Measurements from ENCODE around the gene MYO5B.
"Not testable (repeated sequence)": the region's sequence is repeated elsewhere in the genome, so short reads cannot be mapped to it uniquely, and the experiment has no call there.

The MYO5B gene

DNA sequence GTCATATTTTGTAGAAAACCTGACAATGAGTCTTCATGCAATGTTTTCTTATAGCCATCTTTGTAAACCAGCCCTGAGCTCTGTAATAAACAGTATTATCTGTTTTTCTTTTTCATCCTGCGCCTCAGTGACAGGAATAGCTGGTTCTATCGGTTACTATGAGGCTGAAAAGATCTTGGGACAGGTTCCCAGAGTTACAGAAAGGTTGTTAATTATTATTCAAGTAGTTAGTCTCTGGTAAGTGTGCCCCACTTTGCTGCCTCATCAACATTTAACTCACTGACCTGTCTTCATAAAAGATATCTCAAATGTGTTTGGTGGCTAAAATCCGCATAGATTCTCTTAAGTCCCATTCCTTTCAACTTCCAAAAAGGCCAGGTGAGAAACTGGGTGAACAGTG lies 400.2 kb downstream of the MYO5B start:
- no peaks in the 10 kb centered on the region for H3K79me1 ChIP-seq (ENCODE audit: low read depth, low read length)
- H3K23ac ChIP-seq (ENCODE audit: low read depth, low read length, poor library complexity) = no peak overlapping the region
- no peak overlapping the region for H4K8ac ChIP-seq (ENCODE audit: low read depth, low read length)
- H2BK15ac ChIP-seq (ENCODE audit: low read length) = no peak overlapping the region
- no peaks in the 10 kb centered on the region for H3K27me3 ChIP-seq (ENCODE audit: control insufficient read depth in 3 of 3, insufficient read depth in 3 of 3, low read depth in 1 of 3, low read length in 3 of 3)
- H2BK120ac ChIP-seq (ENCODE audit: low read depth, low read length) = no peak overlapping the region
- no peak overlapping the region for H3K9ac ChIP-seq (ENCODE audit: low read depth, low read length, poor library complexity)
- WGBS, 2 donors (ENCODE audit: extremely low coverage in 2 of 2, insufficient read length in 2 of 2, insufficient replicate concordance in 1 of 2) = no CpG with 5 or more reads among the region's 3 CpGs
- no peak overlapping the region for H4K91ac ChIP-seq (ENCODE audit: low read depth, low read length, poor library complexity)
- H3K27ac ChIP-seq (replicated peaks; ENCODE audit: low read length) = no peak overlapping the region
- no peak overlapping the region for H2BK5ac ChIP-seq (ENCODE audit: low read length)
- no peak overlapping the region for H2AK5ac ChIP-seq (ENCODE audit: low read depth, low read length)
- no peak overlapping the region for H2BK12ac ChIP-seq (ENCODE audit: low read length)
- no peaks in the 10 kb centered on the region for H3K4me1 ChIP-seq (ENCODE audit: control insufficient read depth in 2 of 2, insufficient read depth in 1 of 2, low read depth in 1 of 2, low read length in 2 of 2)
- no peak overlapping the region for H2AFZ ChIP-seq (ENCODE audit: low read length)
- no peak overlapping the region for H3K4me3 ChIP-seq (ENCODE audit: low read length in 2 of 2)
- H3K36me3 ChIP-seq (replicated peaks in 1 of 2; ENCODE audit: control insufficient read depth in 2 of 2, insufficient read depth in 2 of 2, low read length in 2 of 2) = peaks cover 0 to 93% of the 10 kb centered on the region in 2 donors
- no peak overlapping the region for H3K4ac ChIP-seq (ENCODE audit: low read length)
- H3K14ac ChIP-seq (ENCODE audit: low read length) = no peak overlapping the region
- DNase-seq (ENCODE audit: low spot score) = no peak
- no peaks in the 10 kb centered on the region for H3K9me3 ChIP-seq (replicated peaks in 1 of 2; ENCODE audit: control insufficient read depth in 2 of 2, insufficient read depth in 1 of 2, low read depth in 1 of 2, low read length in 2 of 2)
- H3K4me2 ChIP-seq (ENCODE audit: insufficient read depth, low read length, poor library complexity, severe bottlenecking) = no peak overlapping the region
- H3K18ac ChIP-seq (ENCODE audit: low read length) = no peak overlapping the region

DNA sequence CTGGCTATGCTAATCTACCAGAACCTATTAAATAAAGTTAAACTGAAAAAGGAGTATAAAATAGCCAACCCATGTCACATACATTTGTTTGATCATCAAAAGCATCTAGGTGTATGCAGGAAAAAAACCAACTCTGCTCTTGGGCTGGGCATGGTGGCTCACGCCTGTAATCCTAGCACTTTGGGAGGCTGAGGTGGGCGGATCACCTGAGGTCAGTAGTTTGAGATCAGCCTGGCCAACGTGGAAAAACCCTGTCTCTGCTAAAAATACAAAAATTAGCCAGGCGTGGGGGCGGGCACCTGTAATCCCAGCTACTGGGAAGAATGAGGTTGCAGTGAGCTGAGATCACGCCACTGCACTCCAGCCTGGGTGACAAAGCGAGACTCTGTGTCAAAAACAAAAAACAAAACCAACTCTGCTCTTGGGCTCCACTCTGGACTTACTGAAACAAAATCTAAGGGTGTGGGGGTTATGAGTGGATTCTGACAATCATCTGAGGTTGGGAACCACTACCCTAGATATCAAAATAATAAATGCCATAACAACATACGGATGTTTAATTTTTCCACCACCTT lies 405.3 kb downstream of the MYO5B start:
- not testable (repeated sequence) for H2BK12ac ChIP-seq (ENCODE audit: low read length); H2AK5ac ChIP-seq (ENCODE audit: low read depth, low read length); H3K4me3 ChIP-seq (ENCODE audit: low read length in 2 of 2); H3K4me2 ChIP-seq (ENCODE audit: insufficient read depth, low read length, poor library complexity, severe bottlenecking); H3K18ac ChIP-seq (ENCODE audit: low read length); H3K27ac ChIP-seq (replicated peaks; ENCODE audit: low read length); H3K9ac ChIP-seq (ENCODE audit: low read depth, low read length, poor library complexity); DNase-seq (ENCODE audit: low spot score); H3K23ac ChIP-seq (ENCODE audit: low read depth, low read length, poor library complexity); H3K9me3 ChIP-seq (replicated peaks in 1 of 2; ENCODE audit: control insufficient read depth in 2 of 2, insufficient read depth in 1 of 2, low read depth in 1 of 2, low read length in 2 of 2); H3K79me1 ChIP-seq (ENCODE audit: low read depth, low read length); H3K4me1 ChIP-seq (ENCODE audit: control insufficient read depth in 2 of 2, insufficient read depth in 1 of 2, low read depth in 1 of 2, low read length in 2 of 2); H2BK5ac ChIP-seq (ENCODE audit: low read length); H2BK15ac ChIP-seq (ENCODE audit: low read length); H4K91ac ChIP-seq (ENCODE audit: low read depth, low read length, poor library complexity); H2AFZ ChIP-seq (ENCODE audit: low read length); H3K14ac ChIP-seq (ENCODE audit: low read length); H3K4ac ChIP-seq (ENCODE audit: low read length); H2BK120ac ChIP-seq (ENCODE audit: low read depth, low read length); H4K8ac ChIP-seq (ENCODE audit: low read depth, low read length); H3K27me3 ChIP-seq (ENCODE audit: control insufficient read depth in 3 of 3, insufficient read depth in 3 of 3, low read depth in 1 of 3, low read length in 3 of 3)
- no CpG with 5 or more reads among the region's 8 CpGs for WGBS, 2 donors (ENCODE audit: extremely low coverage in 2 of 2, insufficient read length in 2 of 2, insufficient replicate concordance in 1 of 2)
- H3K36me3 ChIP-seq (replicated peaks in 1 of 2; ENCODE audit: control insufficient read depth in 2 of 2, insufficient read depth in 2 of 2, low read length in 2 of 2) = peaks cover 0 to 99% of the 10 kb centered on the region in 2 donors

DNA sequence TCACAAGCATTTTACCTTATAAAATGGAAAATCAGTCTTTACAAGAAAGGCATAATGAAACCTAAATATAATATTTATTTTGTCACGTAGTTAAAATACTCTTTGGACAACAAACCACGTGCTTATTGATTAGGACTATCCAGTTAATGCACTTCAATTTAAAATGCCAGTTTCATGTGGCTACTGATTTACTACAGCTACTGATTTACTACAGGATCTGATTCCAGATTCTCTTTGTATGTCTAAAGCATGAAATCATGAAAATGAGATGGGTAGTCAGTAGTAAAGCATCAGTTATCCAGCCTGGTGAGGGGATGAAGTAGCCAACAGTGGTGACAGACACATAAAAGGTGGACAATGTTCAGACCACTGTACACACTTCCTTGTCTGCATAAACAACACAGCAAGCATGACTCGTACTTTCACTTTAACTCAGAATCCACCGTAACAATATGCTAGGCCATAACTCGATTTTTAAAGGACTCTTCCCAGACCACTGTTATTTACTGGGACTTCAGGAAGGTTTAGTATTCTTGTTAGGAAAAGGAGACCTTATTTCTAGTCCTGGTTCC lies 406.5 kb downstream of the MYO5B start:
- H2BK12ac ChIP-seq (ENCODE audit: low read length) = no peak overlapping the region

DNA sequence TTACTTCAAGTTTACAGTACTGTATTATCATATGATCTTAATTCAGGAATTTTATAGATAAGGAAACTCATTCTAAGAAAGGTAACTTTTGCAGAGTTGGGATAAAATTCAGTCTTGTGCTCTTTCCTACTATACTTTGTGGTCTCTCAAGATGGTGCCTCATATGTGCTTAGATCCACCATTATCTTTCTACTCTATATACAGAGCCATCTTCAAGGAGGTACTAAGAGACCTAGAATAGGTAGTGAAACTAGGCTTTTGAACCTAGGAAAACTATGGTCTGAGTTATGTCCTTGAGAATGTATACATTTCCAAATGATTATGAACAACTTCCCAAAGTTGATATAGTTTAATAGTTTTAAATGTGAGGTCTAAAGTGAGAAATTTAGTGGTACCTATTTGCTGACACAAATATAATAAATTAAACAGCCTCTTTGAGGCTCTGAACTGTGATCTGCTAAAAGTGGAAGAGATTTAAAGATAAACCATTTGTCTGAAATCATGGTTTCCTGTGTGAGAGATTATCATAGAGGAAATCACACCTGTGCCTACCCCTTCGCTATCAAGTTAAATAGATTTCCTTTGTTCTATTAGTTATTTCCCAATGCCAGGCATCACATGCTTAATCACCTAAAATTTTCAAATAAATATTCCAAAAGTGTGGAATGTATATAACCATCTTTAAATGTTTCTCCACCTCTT lies 408.8 kb downstream of the MYO5B start:
- H2BK12ac ChIP-seq (ENCODE audit: low read length) = no peak overlapping the region
- no peak overlapping the region for H3K4me3 ChIP-seq (ENCODE audit: low read length in 2 of 2)
- no peak overlapping the region for H4K8ac ChIP-seq (ENCODE audit: low read depth, low read length)
- no peaks in the 10 kb centered on the region for H3K79me1 ChIP-seq (ENCODE audit: low read depth, low read length)
- H3K18ac ChIP-seq (ENCODE audit: low read length) = no peak overlapping the region
- no peak overlapping the region for H2BK5ac ChIP-seq (ENCODE audit: low read length)
- H3K4ac ChIP-seq (ENCODE audit: low read length) = no peak overlapping the region
- H3K9me3 ChIP-seq (replicated peaks in 1 of 2; ENCODE audit: control insufficient read depth in 2 of 2, insufficient read depth in 1 of 2, low read depth in 1 of 2, low read length in 2 of 2) = peaks cover 0 to under 1% of the 10 kb centered on the region in 2 donors
- no peak overlapping the region for H2AFZ ChIP-seq (ENCODE audit: low read length)
- H3K23ac ChIP-seq (ENCODE audit: low read depth, low read length, poor library complexity) = no peak overlapping the region
- no peak overlapping the region for H3K27ac ChIP-seq (replicated peaks; ENCODE audit: low read length)
- H3K9ac ChIP-seq (ENCODE audit: low read depth, low read length, poor library complexity) = no peak overlapping the region
- no peaks in the 10 kb centered on the region for H3K4me1 ChIP-seq (ENCODE audit: control insufficient read depth in 2 of 2, insufficient read depth in 1 of 2, low read depth in 1 of 2, low read length in 2 of 2)
- whole genome bisulfite sequencing, 2 donors (ENCODE audit: extremely low coverage in 2 of 2, insufficient read length in 2 of 2, insufficient replicate concordance in 1 of 2) = no CpG with 5 or more reads among the region's 1 CpG
- no peak overlapping the region for H4K91ac ChIP-seq (ENCODE audit: low read depth, low read length, poor library complexity)
- DNase-seq (ENCODE audit: low spot score) = no peak
- H2AK5ac ChIP-seq (ENCODE audit: low read depth, low read length) = no peak overlapping the region
- no peak overlapping the region for H2BK120ac ChIP-seq (ENCODE audit: low read depth, low read length)
- no peak overlapping the region for H2BK15ac ChIP-seq (ENCODE audit: low read length)
- peaks cover 0 to 96% of the 10 kb centered on the region in 2 donors for H3K36me3 ChIP-seq (replicated peaks in 1 of 2; ENCODE audit: control insufficient read depth in 2 of 2, insufficient read depth in 2 of 2, low read length in 2 of 2)
- H3K4me2 ChIP-seq (ENCODE audit: insufficient read depth, low read length, poor library complexity, severe bottlenecking) = no peak overlapping the region
- H3K27me3 ChIP-seq (ENCODE audit: control insufficient read depth in 3 of 3, insufficient read depth in 3 of 3, low read depth in 1 of 3, low read length in 3 of 3) = no peaks in the 10 kb centered on the region
- no peak overlapping the region for H3K14ac ChIP-seq (ENCODE audit: low read length)

More for the DNA sequence above, 406.5 kb downstream of the MYO5B start:
- Histone ChIP-seq H3K27me3 (ENCODE audit: control insufficient read depth in 3 of 3, insufficient read depth in 3 of 3, low read depth in 1 of 3, low read length in 3 of 3) (no peaks in the 10 kb centered on the region), H3K14ac (ENCODE audit: low read length) (no peak overlapping the region), H3K23ac (ENCODE audit: low read depth, low read length, poor library complexity) (no peak overlapping the region), H3K79me1 (ENCODE audit: low read depth, low read length) (no peaks in the 10 kb centered on the region), H3K4me3 (ENCODE audit: low read length in 2 of 2) (no peak overlapping the region), H3K4me1 (ENCODE audit: control insufficient read depth in 2 of 2, insufficient read depth in 1 of 2, low read depth in 1 of 2, low read length in 2 of 2) (no peaks in the 10 kb centered on the region), H3K27ac (replicated peaks; ENCODE audit: low read length) (no peak overlapping the region), H2AK5ac (ENCODE audit: low read depth, low read length) (no peak overlapping the region), H2BK120ac (ENCODE audit: low read depth, low read length) (no peak overlapping the region), H3K36me3 (replicated peaks in 1 of 2; ENCODE audit: control insufficient read depth in 2 of 2, insufficient read depth in 2 of 2, low read length in 2 of 2) (peaks cover 0 to 99% of the 10 kb centered on the region in 2 donors), H4K91ac (ENCODE audit: low read depth, low read length, poor library complexity) (no peak overlapping the region), H2BK15ac (ENCODE audit: low read length) (no peak overlapping the region), H3K4ac (ENCODE audit: low read length) (no peak overlapping the region), H3K9ac (ENCODE audit: low read depth, low read length, poor library complexity) (no peak overlapping the region), H4K8ac (ENCODE audit: low read depth, low read length) (no peak overlapping the region), H3K9me3 (replicated peaks in 1 of 2; ENCODE audit: control insufficient read depth in 2 of 2, insufficient read depth in 1 of 2, low read depth in 1 of 2, low read length in 2 of 2) (no peaks in the 10 kb centered on the region), H2BK5ac (ENCODE audit: low read length) (no peak overlapping the region), H3K18ac (ENCODE audit: low read length) (no peak overlapping the region), H2AFZ (ENCODE audit: low read length) (no peak overlapping the region), H3K4me2 (ENCODE audit: insufficient read depth, low read length, poor library complexity, severe bottlenecking) (no peak overlapping the region)
- WGBS, 2 donors (ENCODE audit: extremely low coverage in 2 of 2, insufficient read length in 2 of 2, insufficient replicate concordance in 1 of 2) = no CpG with 5 or more reads among the region's 5 CpGs
- DNase-seq (ENCODE audit: low spot score) = no peak
